ENCODE measurements around the gene ALG14.
A peak's percentile ranks its signal among the peaks of the same experiment; 100 is the strongest.
"Not testable (repeated sequence)": the region's sequence is repeated elsewhere in the genome, so short reads cannot be mapped to it uniquely, and the experiment has no call there.

The ALG14 gene

DNA sequence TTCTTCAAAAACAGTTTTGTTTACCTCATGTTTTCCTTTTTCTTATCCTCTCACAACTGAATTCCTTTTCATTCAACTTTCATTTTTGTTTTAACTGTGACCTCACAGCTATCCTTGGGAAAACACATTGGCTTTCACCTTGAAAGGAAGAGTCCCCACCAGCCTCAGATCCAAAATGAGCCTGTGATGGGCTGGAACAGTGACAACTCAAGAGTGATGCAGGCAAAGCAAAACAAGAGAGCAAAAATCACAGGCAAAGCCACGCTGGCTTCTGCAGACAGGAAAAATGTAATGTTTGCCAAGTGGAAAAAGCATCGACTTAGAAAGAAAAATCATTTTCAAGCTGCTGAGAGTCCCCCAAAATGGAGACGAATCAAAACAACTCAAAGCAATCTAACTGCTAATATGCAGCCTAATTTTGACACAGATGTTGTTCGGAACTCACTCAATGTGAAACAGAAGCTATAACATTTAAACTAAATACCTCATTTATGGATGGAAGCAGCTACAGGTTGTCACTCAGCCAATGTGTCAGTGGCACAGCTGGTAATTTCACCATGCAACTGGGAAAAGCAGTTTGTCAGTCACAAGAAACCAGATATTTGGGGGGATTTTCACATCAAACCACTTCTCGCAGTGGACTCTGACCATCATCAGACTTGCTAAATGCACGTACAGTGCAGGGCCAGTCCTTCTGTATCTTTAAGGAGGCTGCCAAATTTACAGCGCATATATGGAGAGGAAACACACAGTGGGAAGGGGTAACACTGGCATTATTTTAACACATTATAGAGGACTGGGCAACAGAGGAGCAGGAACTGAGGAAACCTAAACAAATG is 50.7 kb downstream of the ALG14 start:
- no peak overlapping the region for H3K4me3 ChIP-seq (ENCODE audit: low read depth, low read length)
- TF ChIP-seq, protein P1, sequence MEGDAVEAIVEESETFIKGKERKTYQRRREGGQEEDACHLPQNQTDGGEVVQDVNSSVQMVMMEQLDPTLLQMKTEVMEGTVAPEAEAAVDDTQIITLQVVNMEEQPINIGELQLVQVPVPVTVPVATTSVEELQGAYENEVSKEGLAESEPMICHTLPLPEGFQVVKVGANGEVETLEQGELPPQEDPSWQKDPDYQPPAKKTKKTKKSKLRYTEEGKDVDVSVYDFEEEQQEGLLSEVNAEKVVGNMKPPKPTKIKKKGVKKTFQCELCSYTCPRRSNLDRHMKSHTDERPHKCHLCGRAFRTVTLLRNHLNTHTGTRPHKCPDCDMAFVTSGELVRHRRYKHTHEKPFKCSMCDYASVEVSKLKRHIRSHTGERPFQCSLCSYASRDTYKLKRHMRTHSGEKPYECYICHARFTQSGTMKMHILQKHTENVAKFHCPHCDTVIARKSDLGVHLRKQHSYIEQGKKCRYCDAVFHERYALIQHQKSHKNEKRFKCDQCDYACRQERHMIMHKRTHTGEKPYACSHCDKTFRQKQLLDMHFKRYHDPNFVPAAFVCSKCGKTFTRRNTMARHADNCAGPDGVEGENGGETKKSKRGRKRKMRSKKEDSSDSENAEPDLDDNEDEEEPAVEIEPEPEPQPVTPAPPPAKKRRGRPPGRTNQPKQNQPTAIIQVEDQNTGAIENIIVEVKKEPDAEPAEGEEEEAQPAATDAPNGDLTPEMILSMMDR (IDR thresholded peaks at IDR 0.05; ENCODE audit: control insufficient read depth, extremely low read depth, insufficient read depth), result no peak
- DNase-seq (ENCODE audit: low read depth), result no peak

DNA sequence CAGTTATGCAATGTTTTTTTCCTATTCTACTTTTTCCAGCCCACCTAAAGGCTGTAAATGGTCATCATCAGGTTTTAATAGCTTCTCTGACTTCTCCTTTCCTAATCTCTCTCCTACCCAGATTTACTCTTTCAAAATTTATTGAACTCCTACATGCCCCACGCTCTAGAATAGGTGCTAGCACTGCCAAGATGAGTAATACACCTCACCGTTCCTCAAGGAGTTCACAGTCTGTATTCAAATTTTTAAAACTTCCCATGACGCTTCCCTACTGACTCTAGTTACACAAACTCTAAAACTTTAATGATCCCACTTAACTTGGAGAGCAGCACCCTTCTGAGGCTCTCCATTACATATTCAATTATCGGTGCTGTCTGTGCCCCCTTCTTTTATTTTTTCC is 51.6 kb downstream of the ALG14 start:
- no peak for DNase-seq (ENCODE audit: low read depth)
- H3K4me3 ChIP-seq (ENCODE audit: low read depth, low read length), result no peak overlapping the region
- TF ChIP-seq, protein P1 (IDR thresholded peaks at IDR 0.05; ENCODE audit: control insufficient read depth, extremely low read depth, insufficient read depth), result no peak

DNA sequence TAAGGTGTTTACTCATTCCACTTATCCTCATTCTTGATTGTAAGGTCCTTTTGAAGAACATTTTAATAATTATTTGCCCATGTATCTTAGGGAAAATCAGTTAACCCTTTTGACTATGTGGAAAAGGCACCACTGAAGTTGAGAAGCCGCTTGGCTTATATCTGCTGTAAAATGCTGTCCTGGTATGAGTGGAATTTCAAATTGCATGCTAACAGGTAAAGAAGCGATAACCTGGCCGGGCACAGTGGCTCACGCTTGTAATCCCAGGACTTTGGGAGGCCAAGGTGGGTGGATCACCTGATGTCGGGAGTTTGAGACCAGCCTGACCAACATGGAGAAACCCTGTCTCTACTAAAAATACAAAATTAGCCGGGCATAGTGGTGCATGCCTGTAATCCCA is 53.3 kb downstream of the ALG14 start:
- not testable (repeated sequence) for H3K4me3 ChIP-seq (ENCODE audit: low read depth, low read length)

DNA sequence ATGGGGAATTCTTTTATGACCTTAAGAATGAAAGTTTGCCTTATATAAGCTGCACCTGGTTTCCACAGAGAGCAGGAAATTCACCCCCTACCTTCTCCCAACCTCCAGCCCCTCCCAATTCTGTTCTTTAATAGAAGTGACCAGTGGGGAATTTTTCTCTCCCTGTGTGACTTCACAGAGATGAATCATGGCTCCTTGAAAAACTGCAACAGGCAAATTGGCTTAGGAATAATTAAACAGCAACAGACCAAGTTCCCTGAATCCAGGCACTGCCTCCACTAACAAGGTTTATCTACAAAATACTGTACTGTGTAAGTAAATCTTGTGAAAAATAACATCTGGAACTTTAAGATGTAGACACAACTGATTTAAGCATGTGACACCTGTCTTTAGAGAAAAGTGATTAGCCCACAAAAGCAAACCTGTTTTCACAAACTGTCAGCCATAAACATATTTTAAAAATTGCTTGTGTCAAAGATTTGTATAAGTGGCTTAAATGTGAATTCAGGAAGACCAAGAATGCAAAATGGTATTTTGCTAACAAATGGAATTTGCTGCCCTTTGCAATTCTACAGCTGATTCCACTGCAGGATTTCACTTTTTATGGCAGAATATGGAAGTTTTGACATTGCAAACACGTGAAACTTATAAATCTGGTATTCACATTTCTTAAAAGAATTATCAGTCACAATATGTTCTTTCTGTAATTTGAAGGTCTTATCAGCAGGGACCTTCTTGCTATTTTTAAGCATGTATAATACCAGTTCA is 54.0 kb downstream of the ALG14 start:
- DNase-seq (ENCODE audit: low read depth), result no peak
- H3K4me3 ChIP-seq (ENCODE audit: low read depth, low read length), result no peak overlapping the region
- TF ChIP-seq, protein P1 (IDR thresholded peaks at IDR 0.05; ENCODE audit: control insufficient read depth, extremely low read depth, insufficient read depth), result no peak

More for the DNA sequence above, 53.3 kb downstream of the ALG14 start:
- DNase-seq (ENCODE audit: low read depth), result not testable (repeated sequence)

DNA sequence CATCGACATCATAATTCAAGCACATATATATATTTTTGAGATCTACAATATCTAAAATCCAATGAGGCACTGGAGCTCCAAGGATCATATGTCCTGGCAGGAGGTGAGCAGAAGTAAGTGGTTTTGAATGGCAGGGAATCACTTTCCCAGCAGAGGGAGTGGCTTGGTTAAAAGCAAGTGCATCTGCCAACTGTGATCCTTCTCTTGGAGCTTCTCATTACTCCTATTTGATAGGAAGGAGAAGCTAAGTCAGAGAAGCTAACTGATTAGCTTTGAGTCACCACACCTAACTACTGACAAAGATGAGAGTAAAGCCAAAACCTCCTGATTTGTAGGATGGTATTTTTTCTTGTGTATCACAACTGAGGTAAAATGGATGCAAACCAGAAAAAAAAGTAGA is 55.0 kb downstream of the ALG14 start:
- TF ChIP-seq, protein P1 (IDR thresholded peaks at IDR 0.05; ENCODE audit: control insufficient read depth, extremely low read depth, insufficient read depth), result no peak
- DNase-seq (ENCODE audit: low read depth), result no peak
- no peak overlapping the region for H3K4me3 ChIP-seq (ENCODE audit: low read depth, low read length)

DNA sequence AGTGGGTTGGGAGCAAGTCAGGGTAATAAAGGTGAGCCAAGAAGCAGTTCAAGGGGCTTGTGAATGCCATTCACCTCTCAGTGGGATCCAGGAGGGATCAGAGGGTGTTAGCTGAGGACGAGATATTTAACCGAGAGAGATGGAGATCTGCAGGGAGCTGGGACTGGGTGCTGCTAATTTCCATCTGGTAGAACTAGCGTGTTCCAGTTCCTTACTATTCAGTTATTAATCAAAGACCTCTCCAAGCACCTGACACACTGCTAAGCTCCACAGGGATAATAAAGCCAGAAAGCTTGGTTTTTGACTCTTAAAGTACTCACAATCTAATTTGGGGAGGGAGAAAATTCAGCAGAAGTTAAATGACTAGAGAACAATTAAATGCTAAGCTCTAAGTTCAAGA is 57.7 kb downstream of the ALG14 start:
- TF ChIP-seq, protein P1 (IDR thresholded peaks at IDR 0.05; ENCODE audit: control insufficient read depth, extremely low read depth, insufficient read depth), result no peak
- no peak overlapping the region for H3K4me3 ChIP-seq (ENCODE audit: low read depth, low read length)
- no peak for DNase-seq (ENCODE audit: low read depth)

DNA sequence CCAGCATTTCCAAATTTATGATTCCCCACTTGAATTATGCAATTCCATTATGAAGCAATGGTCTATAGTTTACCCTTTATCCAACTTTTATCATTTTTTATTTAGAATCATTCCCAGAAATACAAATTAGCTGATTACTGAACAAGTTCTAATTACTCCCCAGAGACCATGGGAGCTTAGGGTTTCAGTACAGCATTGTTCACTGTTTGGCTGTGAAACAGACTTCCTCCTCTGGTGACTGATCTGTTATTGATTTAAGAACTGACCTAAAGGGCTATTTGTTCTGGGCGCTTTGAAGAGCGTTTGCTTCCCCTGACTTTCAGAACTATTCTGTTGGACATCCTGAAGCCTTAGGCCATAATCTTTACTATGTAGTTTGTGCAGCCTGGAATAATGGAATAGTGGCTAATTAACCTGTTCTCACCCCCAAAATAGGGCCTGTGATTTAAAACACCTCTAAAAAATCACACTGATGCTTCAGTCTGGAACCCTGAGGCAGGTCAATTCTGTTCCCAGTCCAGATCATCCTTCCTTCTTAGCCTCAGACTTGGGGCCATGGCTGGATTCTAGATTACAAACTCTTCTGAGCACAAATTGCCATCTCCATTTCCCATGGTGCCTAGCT is 58.7 kb downstream of the ALG14 start:
- TF ChIP-seq, protein P1 (IDR thresholded peaks at IDR 0.05; ENCODE audit: control insufficient read depth, extremely low read depth, insufficient read depth), result no peak
- peak; percentile 25 for DNase-seq (ENCODE audit: low read depth)

More for the DNA sequence above, 58.7 kb downstream of the ALG14 start:
- no peak overlapping the region for H3K4me3 ChIP-seq (ENCODE audit: low read depth, low read length)

Measured in LNCaP clone FGC (cell line).